Ishikawa (cell line): ENCODE results near the gene IGSF23.

Experiments
- CEBPB ChIP-seq: IDR thresholded peaks from 2 replicates; pipeline ENCODE4 v1.6.1; 2012
- CREB1 ChIP-seq: IDR thresholded peaks from 2 replicates; pipeline ENCODE4 v1.6.1; 2012; ENCODE audit warnings: low read depth
- EGR1 ChIP-seq: IDR thresholded peaks from 2 replicates; pipeline ENCODE4 v1.6.1; 2012
- EP300 ChIP-seq: IDR thresholded peaks from 2 replicates; pipeline ENCODE4 v1.6.1; 2012; ENCODE audit warnings: borderline replicate concordance
- FOXM1 ChIP-seq: IDR thresholded peaks from 2 replicates; pipeline ENCODE4 v1.6.1; 2012; ENCODE audit warnings: low read depth, borderline replicate concordance
- MAX ChIP-seq: IDR thresholded peaks from 2 replicates; pipeline ENCODE4 v1.6.1; 2012
- NFIC ChIP-seq: IDR thresholded peaks from 2 replicates; pipeline ENCODE4 v1.6.1; 2012
- RAD21 ChIP-seq: IDR thresholded peaks from 2 replicates; pipeline ENCODE4 v1.6.1; 2012; ENCODE audit warnings: low read depth
- REST ChIP-seq: IDR thresholded peaks from 2 replicates; pipeline ENCODE4 v1.6.1; 2012; ENCODE audit warnings: low read depth, mild to moderate bottlenecking
- TAF1 ChIP-seq: IDR thresholded peaks from 2 replicates; pipeline ENCODE4 v1.6.1; 2012; ENCODE audit warnings: low read depth, mild to moderate bottlenecking
- TCF12 ChIP-seq: IDR thresholded peaks from 2 replicates; pipeline ENCODE4 v1.6.1; 2012; ENCODE audit warnings: low read depth
- TEAD4 ChIP-seq: IDR thresholded peaks from 2 replicates; pipeline ENCODE4 v1.6.1; 2012
- USF1 ChIP-seq: IDR thresholded peaks from 2 replicates; pipeline ENCODE4 v1.6.1; 2012
- YY1 ChIP-seq: IDR thresholded peaks from 2 replicates; pipeline ENCODE4 v1.6.1; 2012; ENCODE audit warnings: low read depth
- ZBTB7A ChIP-seq: IDR thresholded peaks from 2 replicates; pipeline ENCODE4 v1.6.1; 2012; ENCODE audit warnings: low read depth

Gene IGSF23

GRCh38 chr19:44576843-44577565 is 36.4 kb upstream of the IGSF23 start:
- TF ChIP-seq USF1 (no peak), RAD21 (peak; percentile 87)

GRCh38 chr19:44577566-44577874 is 35.8 kb upstream of the IGSF23 start:
- TF ChIP-seq FOXM1 (no peak), TEAD4 (no peak), TAF1 (no peak)

- TF ChIP-seq TEAD4 (no peak), EP300 (no peak), NFIC (no peak), RAD21 (no peak), EGR1 (no peak), TAF1 (no peak), USF1 (no peak), FOXM1 (no peak), MAX (no peak), CREB1 (no peak), YY1 (no peak), CEBPB (no peak), TCF12 (no peak), REST (no peak), ZBTB7A (no peak)
These were observed 33.5 kb upstream of the IGSF23 start for GRCh38 chr19:44579663-44580365.

- no peak for TF ChIP-seq EGR1
- no peak for TF ChIP-seq TEAD4
- no peak for TF ChIP-seq YY1
- no peak for TF ChIP-seq TAF1
- no peak for TF ChIP-seq RAD21
- TF ChIP-seq TCF12 = no peak
- TF ChIP-seq CREB1 = no peak
- TF ChIP-seq EP300 = no peak
- no peak for TF ChIP-seq REST
- no peak for TF ChIP-seq ZBTB7A
- no peak for TF ChIP-seq FOXM1
- TF ChIP-seq MAX = no peak
- TF ChIP-seq USF1 = no peak
These were observed 32.9 kb upstream of the IGSF23 start for GRCh38 chr19:44580366-44580895.

GRCh38 chr19:44581288-44581687 is 32.1 kb upstream of the IGSF23 start:
- no peak for TF ChIP-seq NFIC
- TF ChIP-seq CEBPB = no peak
- no peak for TF ChIP-seq YY1
- no peak for TF ChIP-seq CREB1
- no peak for TF ChIP-seq MAX
- no peak for TF ChIP-seq RAD21
- TF ChIP-seq TCF12 = no peak
- no peak for TF ChIP-seq REST
